Smooth muscle cell of the brain vasculature (primary cell): ENCODE data around the gene ZNF124.
A peak's percentile ranks its signal among the peaks of the same experiment; 100 is the strongest.
"Not testable (repeated sequence)": the region's sequence is repeated elsewhere in the genome, so short reads cannot be mapped to it uniquely, and the experiment has no call there.

Source experiments
- DNase-seq: peaks from one replicate; pipeline ENCODE4 v3.0.0-alpha.2; 2012; ENCODE audit warnings: low read depth, low spot score

The ZNF124 gene

DNA sequence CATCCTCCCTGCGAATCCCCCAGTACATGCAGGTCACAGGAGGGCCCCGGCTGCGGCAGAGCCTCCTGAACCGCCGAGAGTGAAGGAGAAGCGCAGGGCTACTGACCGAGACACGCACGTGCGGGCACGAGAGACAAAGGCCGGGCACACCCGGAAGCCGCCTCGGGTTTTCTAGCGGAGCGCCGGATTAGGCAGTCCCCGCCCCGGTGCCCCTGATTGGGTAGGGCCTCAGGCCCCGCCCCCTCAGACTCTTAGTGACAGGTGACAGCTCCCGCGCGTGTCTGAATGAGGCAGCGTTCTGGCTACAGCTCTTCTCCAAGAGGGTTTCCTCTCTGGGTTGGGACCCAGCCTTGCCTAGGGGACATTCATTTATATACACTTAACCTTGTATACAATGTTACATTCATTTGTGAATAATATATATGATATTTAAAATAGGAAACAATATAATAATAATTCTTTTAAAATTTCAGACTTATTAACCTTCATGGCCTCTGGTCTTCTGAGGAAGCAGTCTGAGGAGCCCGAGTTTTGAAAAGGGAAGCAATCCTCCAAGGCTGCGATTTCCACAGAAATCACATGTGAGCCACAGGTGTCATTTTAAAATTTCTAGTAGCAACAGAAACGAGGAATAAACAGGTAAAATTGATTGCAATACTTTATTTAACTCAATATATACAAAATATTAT is at the start of gene ZNF124:
TSS of gene ZNF124 (minus strand) at position 146 of the 689 bp plus-strand sequence. CDS start at position 3, 143 bp downstream.
- not testable (repeated sequence) for DNase-seq

DNA sequence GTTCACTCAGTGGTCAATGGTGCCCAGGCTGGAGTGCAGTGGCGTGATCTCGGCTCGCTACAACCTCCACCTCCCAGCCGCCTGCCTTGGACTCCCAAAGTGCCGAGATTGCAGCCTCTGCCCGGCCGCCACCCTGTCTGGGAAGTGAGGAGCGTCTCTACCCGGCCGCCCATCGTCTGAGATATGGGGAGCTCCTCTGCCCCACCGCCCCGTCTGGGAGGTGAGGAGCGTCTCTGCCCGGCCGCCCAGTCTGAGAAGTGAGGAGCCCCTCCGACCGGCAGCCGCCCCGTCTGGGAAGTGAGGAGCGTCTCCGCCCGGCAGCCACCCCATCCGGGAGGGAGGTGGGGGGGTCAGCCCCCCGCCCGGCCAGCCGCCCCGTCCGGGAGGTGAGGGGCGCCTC is 48.5 kb upstream of the ZNF124 start:
- DNase-seq = not testable (repeated sequence)

DNA sequence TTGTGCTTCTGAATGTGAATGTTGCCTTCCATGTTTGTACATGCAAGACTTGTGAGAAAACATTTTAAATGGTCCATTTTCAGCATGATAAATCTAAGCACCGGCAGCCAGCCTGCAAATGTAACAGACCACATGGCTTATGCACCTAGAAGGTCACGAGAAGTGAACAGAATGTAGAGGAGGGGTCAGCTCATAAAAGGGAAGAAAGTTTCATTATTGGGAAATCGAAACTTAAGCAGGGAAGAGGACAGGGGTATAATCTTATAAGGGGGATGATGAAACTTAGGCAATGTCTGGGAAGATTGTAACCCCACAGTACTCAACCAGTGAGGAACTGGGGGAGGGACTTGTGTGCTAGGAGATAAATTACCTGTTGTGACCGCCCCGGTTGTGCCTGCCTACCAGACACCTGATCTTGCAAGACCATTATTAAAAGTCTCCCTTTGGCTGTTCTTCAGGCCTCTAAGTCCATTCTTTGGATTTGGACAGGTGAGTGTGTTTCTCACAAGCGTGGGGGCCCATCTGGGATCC is 46.4 kb upstream of the ZNF124 start:
- DNase-seq = no peak

DNA sequence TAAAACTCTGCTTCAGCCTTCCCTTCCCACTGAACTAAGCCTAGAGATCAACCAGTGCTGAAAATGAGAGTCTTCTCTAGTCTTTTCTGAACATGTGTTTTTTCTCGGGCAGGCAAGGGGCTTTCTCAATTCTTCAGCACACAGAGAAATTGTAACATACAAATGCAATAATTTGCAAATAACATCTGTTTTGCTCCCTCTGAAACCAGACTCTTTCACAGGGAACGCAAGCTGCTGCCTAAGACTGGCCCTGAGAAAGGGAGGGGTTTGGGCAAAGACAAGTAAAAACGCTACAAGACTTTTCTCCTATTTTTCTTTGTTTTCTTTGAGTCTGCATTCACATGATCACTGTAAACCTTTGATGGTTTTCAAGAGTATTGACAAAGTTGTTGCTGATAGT is 44.4 kb upstream of the ZNF124 start:
- DNase-seq = no peak

DNA sequence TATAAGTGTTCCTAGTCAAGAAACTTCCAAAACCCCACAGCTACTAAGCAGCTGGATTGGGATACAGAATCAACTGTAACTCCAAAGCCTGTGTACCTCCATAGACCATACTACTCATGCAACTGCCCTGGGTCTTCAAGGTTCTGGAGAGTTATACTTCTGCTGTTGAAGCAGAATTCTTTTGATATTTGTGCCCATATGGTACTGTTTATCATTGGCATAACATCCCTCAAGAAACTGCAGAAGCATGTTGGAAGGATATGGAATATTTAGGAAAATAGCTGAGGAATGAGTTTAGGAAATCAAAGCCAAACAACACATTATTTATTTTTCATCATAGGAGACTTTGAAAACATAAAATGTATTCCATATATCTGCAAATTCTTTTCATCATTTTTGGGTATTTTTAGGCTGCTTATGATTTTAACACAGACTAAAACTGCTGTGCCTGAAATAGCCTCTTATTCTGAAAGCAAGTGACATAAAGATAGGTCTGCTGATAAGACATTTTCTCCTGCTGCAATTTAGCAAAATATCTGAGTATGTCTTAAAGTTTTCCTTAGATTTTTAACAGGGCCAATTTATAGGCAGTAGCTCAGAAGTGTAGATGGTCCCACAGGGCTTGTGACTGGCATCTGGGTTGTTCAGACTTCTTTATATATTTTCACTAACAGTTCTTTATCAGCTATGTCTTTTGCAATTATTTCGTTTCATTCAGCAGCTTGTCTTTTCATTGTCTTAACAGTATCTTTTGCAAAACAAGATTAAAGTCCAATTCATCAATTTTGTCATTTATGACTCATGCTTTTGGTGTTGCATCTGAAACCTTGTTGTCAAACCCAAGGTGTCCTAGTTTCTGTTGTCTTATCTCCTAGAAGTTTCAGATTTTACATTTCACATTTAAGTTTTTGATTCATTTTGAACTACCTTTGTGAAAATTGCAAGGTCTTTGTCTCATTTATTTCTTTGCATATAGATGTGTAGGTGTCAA is 41.1 kb upstream of the ZNF124 start:
- no peak for DNase-seq

DNA sequence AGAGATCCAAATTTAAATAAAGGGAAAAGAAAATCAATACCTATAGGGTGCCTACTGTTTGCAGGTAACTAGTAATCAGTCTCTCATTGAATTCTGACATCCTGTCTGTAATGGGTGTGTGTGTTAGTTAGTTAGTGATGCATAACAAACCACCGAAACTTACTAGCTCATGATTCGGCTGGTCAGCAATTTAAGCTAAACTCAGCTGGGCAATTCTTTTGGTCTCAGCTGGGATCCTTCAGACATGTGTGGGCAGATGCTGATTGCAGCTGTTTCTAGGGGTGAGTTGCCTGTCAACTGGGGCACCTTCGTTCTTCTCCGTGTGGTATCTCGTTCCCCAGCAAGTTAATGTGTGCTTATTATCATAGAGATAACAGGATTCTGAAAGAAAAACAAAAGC is 40.2 kb upstream of the ZNF124 start:
- no peak for DNase-seq

DNA sequence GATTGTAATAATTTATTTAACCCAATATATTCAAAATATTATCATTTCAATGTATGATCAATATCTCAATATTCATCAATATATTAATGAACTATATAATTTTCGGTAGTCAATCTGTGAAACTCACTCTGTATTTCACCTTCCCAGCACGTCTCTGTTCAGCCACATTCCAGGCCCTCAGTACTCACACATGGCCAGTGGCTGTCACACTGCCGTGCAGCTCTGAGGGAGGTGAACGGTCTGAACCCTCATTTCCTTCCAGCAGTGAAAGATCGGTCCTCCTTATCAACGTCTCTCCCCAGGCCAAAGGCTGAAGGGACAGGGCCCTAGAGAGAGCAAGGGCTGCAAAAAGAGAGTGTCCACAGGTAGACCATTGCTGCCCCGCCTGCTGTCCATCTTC is 39.5 kb upstream of the ZNF124 start:
- DNase-seq = no peak

DNA sequence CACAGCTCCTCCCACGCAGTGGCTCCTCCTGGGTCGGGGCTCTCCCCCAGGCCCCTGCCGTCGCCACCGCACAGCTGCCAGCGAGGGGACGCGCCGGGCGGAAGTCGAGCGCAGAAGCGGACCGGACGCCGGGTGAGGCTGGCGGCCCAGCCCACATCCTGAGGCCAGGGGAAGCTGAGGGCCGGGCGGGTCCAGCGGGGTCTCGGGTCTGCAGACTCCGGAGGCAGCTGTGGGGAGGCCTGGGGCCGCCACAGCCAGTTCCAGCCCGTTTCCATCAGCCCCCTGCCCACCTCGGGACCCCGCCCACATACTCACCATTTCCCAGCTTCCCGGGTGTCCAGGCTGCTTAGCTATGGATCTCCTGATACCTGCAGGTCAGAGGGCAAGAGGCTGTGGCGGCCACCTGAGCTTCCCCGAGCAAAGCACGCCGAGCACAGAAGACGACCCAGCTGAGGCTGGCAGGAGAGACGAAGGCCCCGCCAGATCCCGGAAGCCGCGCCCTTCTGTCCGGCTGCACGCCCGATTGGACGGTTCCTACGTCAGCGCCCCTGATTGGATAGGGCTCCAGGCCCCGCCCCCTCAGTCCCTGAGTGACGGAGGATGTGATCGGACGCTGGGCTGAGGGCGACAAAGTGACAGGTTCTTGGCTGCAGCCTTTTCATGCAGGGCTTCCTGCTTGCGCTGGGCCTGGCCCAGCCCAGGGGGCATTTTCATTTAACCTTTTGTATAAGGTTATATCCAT is 38.7 kb upstream of the ZNF124 start:
- DNase-seq = peak; percentile 75

DNA sequence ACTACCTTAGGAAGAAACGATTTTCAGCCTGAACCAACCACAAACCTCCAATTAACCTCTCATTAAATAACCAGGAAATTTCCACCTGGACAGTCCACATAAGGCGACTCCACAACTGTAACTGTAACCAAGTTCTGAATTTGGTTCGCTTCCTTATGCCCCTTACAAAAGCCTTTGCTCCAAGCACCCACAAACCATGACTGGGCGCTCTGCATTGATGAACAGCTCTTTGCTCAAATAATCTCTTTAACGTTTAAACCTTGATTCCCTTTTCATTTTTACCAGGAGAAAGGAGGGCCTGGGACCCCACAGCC is 38.2 kb upstream of the ZNF124 start:
- no peak for DNase-seq

DNA sequence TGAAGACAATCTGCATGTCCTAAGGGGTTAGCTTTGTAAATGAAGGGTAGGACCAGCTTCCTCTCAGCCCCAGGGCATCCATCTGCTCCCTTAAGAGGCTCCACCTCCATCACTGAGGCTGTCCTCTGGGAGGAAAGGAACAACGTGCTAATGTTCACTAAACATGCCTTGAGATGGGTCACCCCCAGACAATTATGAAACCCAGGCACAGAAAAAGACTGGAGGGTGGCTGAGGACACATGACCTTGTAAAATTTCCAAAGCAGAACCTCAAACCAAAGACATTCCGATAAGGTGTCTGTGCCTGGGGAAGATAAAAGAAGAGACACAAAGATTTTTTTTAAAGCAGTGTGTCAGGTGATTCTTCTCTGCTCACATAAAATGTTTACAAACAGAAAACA is 37.6 kb upstream of the ZNF124 start:
- DNase-seq = no peak

DNA sequence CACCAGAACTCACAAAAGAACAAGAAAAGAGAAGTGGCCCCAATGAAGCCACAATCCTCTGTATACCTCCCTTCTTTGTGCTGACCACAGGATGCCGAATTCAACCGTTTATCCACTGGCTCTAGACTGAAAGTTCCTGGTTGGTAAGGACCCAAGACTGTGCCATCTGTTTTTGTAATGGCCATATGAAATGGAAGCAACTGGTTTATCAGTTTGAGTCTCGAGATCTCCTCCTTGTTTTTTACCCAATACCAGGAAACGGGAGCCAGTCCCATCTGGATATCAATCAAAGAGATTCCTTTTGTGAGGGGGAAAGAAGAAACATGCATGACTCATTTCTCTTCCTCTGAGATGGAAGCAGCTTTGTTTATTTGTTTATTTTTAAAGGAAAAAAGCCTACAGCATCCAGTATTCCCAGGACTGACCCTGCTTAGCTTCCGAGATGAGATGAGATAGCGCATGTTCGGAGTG is 32.4 kb upstream of the ZNF124 start:
- DNase-seq = no peak

DNA sequence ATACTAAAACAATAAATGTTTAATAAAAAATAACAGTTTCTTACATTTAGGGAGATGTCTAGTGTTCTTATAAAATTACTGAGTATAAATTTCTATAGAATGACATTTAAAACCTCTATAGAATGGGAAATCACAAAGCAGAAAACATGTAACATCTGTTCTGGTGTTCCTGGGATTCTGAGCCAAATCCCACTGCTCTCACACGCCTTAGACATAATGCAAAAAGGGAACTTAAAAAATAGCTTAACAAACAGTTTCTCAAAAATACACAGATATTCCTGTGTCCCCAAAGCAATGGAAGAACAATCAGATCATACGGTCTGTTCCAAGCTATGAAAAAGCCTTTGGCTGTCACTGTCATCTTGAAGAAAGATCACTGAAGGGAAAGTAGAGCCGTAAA is 27.0 kb upstream of the ZNF124 start:
- DNase-seq = no peak

DNA sequence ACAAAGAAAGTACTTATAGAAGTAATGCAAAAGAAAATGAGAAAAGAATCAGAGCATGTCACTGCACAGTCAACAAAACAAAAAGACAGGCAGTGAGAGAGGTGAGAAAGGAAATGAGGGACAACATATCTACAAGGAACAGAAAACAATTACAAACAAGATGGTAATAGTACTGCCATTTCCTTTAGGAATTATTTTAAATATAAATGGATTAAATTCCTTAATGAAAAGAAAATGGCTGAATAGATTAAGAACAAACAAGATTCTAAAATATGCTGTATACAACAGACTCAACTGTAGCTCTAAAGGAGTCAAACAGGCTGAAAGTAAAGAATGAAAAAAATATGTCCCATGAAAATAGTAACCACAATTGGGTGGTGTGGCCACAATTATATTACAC is 22.1 kb upstream of the ZNF124 start:
- no peak for DNase-seq

DNA sequence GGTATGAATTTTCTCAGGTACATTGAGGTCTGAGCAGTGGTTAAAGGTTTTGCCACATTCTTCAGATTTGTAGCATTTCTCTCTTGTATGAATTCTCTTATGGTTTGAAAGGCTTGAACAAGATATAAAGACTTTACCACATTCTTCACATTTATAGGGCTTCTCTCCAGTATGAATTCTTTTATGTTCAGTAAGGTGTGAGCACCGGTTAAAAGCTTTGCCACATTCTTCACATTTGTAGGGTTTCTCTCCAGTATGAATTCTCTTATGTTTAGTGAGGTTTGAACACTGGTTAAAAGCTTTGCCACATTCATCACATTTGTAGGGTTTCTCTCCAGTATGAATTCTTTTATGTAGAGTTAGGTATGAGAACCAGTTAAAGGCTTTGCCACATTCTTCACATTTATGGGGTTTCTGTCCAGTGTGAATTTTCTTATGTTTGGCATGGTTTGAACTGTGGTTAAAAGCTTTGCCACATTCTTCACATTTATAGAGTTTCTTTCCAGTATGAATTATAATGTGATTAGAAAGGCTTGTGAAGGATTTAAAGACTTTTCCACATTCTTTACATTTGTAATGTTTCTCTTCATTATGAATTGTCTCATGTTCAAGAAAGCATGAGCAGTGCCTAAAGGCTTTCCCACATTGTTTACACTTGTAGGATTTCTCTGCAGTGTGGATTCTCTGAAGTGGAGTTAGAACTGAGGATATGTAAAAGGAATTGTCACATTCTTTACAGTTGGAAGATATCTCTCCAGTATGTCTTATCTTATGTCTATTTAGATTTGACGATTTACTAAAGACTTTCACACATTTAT is 18.4 kb upstream of the ZNF124 start:
- no peak for DNase-seq

DNA sequence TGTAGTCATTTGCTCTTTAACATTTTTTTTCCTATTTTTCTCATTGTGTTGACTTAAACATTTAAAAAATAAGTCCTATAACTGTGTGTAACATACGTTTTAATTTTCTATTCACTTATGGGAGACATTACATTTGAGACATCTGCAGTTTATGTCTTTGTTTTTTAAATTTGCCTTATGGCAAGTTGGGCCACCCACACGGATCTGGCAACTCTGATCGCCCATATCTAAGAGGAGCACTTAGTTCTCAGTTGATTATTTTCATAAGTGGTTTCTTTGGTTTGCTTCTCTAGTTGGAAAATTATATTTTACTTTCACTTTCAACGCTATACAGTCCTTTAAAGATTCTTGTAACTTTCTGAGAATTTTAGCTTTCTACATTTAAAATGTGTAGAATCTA is 13.8 kb upstream of the ZNF124 start:
- DNase-seq = no peak

DNA sequence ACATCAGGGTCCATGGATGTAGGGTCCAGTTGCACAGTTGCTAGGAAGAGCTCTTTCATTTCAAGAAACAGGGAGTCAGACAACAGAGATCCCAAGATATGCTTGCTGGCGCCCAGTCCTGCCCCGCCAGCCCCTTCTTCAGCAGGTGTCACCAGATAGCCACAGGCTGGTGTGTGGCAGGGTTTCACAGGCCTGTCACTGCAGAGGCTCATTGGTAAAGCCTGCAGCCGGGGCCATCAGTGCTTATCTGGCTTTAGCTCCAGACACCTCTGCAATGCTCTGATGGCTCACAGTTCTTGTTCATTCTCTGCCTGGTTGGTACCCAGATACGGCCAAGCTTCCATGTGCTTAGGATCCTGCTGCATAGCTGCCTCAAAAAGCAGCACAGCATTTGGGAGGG is 12.4 kb upstream of the ZNF124 start:
- DNase-seq = no peak

DNA sequence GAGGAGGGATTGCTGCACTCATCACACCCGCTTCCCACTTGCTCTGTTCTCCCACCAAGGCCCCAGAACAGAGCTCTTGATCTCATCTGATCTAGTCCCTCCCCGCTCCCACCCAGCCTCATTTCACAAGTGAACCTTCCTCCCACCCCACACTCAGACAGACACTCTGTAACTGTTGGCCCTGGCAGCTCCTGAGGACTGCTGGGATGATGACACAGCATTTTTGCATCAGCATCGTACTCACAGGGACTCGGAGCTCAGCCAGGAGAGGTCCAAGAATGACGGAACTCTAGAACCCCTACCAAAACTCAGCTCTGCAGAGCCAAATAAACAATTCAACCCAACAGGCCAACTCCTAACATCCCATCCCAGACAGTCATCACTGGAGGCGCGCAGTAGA is 11.2 kb upstream of the ZNF124 start:
- DNase-seq = no peak

DNA sequence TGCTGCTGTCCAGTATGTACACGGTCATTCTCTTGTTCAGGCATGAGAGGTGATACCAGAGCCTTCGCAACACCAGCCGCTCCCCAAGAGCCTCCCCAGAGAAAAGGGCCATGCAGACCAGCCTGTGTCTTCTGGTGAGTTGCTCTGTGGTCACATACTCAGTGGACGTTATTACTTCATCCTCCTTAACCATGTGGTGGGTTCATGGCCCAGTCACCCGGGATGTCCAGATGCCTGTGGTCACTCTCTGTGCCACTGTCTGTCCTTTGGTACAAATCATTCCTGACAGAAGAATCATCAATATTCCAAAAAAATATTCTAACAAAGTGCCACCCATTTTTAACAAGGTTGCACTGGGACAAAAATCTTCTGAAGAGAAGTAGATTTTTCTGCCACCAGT is 8.8 kb upstream of the ZNF124 start:
- DNase-seq = no peak

DNA sequence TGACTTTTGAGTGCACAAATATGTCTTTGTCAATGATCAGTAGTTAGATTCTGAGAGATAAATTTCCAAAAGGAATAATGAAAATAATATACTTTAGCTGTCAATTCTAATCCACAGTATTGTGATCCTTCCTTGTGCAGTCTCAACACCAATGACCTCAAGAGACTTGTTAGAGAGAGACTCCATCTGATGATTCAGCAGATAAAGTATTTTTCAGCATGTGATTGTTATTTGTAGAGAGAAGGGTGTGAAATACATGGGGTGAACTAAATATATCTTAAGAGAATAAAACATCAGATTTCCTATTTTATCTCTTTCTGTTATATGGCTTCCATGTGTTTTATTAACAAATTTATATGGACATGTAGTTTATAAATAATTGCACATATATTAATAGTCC is 5.9 kb upstream of the ZNF124 start:
- DNase-seq = no peak

DNA sequence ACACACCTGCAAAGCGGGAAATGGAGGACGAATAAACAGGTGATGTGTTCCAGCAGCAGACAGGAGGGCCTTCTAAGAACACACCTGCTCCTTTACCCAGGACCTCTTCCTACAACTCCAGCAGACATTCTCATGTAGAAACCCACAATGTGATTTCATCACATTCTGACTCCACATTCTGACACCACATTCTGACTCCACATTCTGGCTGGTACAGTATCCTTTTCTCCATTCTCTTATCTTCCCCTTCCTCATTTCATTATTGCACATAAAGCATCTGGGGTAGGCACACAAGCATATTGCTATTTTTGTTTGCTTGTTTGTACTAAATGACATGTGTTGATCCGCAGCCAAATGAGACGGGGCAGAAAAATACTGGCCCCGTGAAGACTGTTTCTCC is 3.6 kb upstream of the ZNF124 start:
- DNase-seq = no peak

DNA sequence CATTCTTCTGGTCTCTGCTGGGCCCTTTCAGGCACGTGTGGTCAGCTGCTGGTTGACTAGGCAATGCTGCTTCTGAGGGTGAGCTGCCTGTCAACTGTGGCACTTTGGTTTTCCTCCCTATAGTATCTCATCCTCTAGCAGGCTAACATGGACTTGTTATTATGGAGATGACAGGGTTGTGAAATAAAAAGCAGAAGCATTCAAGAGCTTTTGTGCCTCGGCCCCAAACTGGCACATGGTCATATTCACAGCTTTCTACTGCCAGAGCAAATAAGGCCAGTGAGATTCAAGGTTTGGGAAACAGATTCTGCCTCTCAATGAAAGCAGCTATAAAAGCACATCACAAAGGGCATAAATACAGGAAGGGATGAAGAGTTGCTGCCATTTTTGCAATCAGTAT is 1.6 kb upstream of the ZNF124 start:
- no peak for DNase-seq
